Mesenchymal stem cell (in vitro differentiated cells and primary cell): Measurements from ENCODE around the gene SPOCD1.
"Not testable (repeated sequence)": the region's sequence is repeated elsewhere in the genome, so short reads cannot be mapped to it uniquely, and the experiment has no call there.

Experiments used
- DNase-seq: peaks from one replicate; pipeline ENCODE4 v3.0.0-alpha.2; 2013
- H2AFZ ChIP-seq: one replicate; pipeline ENCODE4 v1.6.1; 2013; ENCODE audit warnings: low read depth, mild to moderate bottlenecking, control low read depth, inconsistent platforms, low read length, moderate library complexity
- H2AK5ac ChIP-seq: 2 replicates; pipeline ENCODE4 v1.6.1; 2013; ENCODE audit warnings: low read length, moderate library complexity, mild to moderate bottlenecking, inconsistent platforms; ENCODE audit not compliant: severe bottlenecking
- H2BK120ac ChIP-seq: one replicate; pipeline ENCODE4 v1.6.1; 2013; ENCODE audit warnings: low read depth, mild to moderate bottlenecking, inconsistent platforms, low read length, moderate library complexity
- H2BK12ac ChIP-seq, 2 experiments: one replicate each; pipeline ENCODE4 v1.6.1; 2013; ENCODE audit warnings: inconsistent platforms in 2 of 2, low read length in 2 of 2, mild to moderate bottlenecking in 2 of 2, moderate library complexity in 2 of 2, control low read depth in 1 of 2
- H2BK15ac ChIP-seq: one replicate; pipeline ENCODE4 v1.6.1; 2013; ENCODE audit warnings: mild to moderate bottlenecking, low read depth, inconsistent platforms; ENCODE audit not compliant: poor library complexity, severe bottlenecking
- H2BK5ac ChIP-seq: 2 replicates; pipeline ENCODE4 v1.6.1; 2013; ENCODE audit warnings: low read depth, mild to moderate bottlenecking, low read length, control low read depth, inconsistent platforms; ENCODE audit not compliant: poor library complexity, severe bottlenecking
- H3K14ac ChIP-seq, 2 experiments: one replicate each; pipeline ENCODE4 v1.6.1; 2013; ENCODE audit warnings: inconsistent platforms in 2 of 2, low read length in 2 of 2, control low read depth in 1 of 2, mild to moderate bottlenecking in 1 of 2, moderate library complexity in 1 of 2
- H3K18ac ChIP-seq, 2 experiments: one replicate each; pipeline ENCODE4 v1.6.1; 2013; ENCODE audit warnings: inconsistent platforms in 2 of 2, low read length in 2 of 2, control low read depth in 1 of 2, low read depth in 1 of 2, mild to moderate bottlenecking in 1 of 2
- H3K23ac ChIP-seq, 2 experiments: one replicate each; pipeline ENCODE4 v1.6.1; 2013; ENCODE audit warnings: inconsistent platforms in 2 of 2, low read length in 2 of 2, mild to moderate bottlenecking in 2 of 2, moderate library complexity in 2 of 2, control low read depth in 1 of 2
- H3K27ac ChIP-seq: 2 replicates; pipeline ENCODE4 v1.5.1; 2013; ENCODE audit warnings: mild to moderate bottlenecking, moderate library complexity, low read length, control low read depth, inconsistent platforms; ENCODE audit not compliant: poor library complexity, severe bottlenecking
- H3K27me3 ChIP-seq, 2 experiments: 2 replicates each; pipeline versions ENCODE4 v1.6.1 to v1.7.0; 2013; ENCODE audit warnings: low read length in 2 of 2, mild to moderate bottlenecking in 2 of 2, moderate library complexity in 2 of 2, control low read depth in 1 of 2, inconsistent platforms in 1 of 2; ENCODE audit not compliant: control insufficient read depth in 1 of 2, insufficient read depth in 1 of 2
- H3K36me3 ChIP-seq, 2 experiments: 2 replicates each; pipeline versions ENCODE4 v1.6.1 to v1.7.0; 2013; ENCODE audit warnings: low read length in 2 of 2, control low read depth in 1 of 2, inconsistent platforms in 1 of 2, low read depth in 1 of 2, mild to moderate bottlenecking in 1 of 2; ENCODE audit not compliant: insufficient read depth in 2 of 2, control insufficient read depth in 1 of 2
- H3K4ac ChIP-seq, 2 experiments: one replicate each; pipeline ENCODE4 v1.6.1; 2013; ENCODE audit warnings: inconsistent platforms in 2 of 2, low read length in 2 of 2, mild to moderate bottlenecking in 2 of 2, moderate library complexity in 2 of 2, control low read depth in 1 of 2, low read depth in 1 of 2
- H3K4me1 ChIP-seq: 2 replicates; pipeline ENCODE4 v1.6.1; 2013; ENCODE audit warnings: low read depth, low read length, control low read depth; ENCODE audit not compliant: control insufficient read depth, insufficient read depth
- H3K4me2 ChIP-seq: 2 replicates; pipeline ENCODE4 v1.6.1; 2013; ENCODE audit warnings: low read length, mild to moderate bottlenecking, inconsistent platforms; ENCODE audit not compliant: poor library complexity, severe bottlenecking
- H3K4me3 ChIP-seq, 2 experiments: 2 replicates each; pipeline versions ENCODE4 v1.5.1 to v1.7.0; 2013; ENCODE audit warnings: low read length in 2 of 2, mild to moderate bottlenecking in 2 of 2, control low read depth in 1 of 2, low read depth in 1 of 2; ENCODE audit not compliant: insufficient read depth in 1 of 2
- H3K79me1 ChIP-seq: replicated peaks from 2 replicates; pipeline ENCODE4 v1.6.1; 2013; ENCODE audit warnings: mild to moderate bottlenecking, control low read depth, low read length, inconsistent platforms; ENCODE audit not compliant: poor library complexity, severe bottlenecking
- H3K9ac ChIP-seq: 2 replicates; pipeline ENCODE4 v1.7.0; 2013; ENCODE audit warnings: mild to moderate bottlenecking, low read length, moderate library complexity
- H3K9me3 ChIP-seq: 2 replicates; pipeline ENCODE4 v1.7.0; 2013; ENCODE audit warnings: mild to moderate bottlenecking, low read length; ENCODE audit not compliant: control insufficient read depth
- H4K8ac ChIP-seq: one replicate; pipeline ENCODE4 v1.6.1; 2013; ENCODE audit warnings: inconsistent platforms, mild to moderate bottlenecking, low read length, moderate library complexity
- H4K91ac ChIP-seq: one replicate; pipeline ENCODE4 v1.6.1; 2013; ENCODE audit warnings: mild to moderate bottlenecking, low read length, inconsistent platforms
- WGBS: methylation state at CpG from one replicate; pipeline ENCODE4 v1.1.7; 2013; ENCODE audit warnings: mixed read lengths; 5-methylcytosine and 5-hydroxymethylcytosine counted together

SPOCD1 gene

GRCh38 chr1:31816501-31816900 is 679 bp upstream of the SPOCD1 start:
- 100% methylated on average over 1 of the region's 3 CpGs for WGBS
- not testable (repeated sequence) for H2BK12ac ChIP-seq, H4K91ac ChIP-seq, H3K4me2 ChIP-seq, H3K9ac ChIP-seq, H3K4me1 ChIP-seq, H2BK5ac ChIP-seq, H3K23ac ChIP-seq, H3K27me3 ChIP-seq, H3K18ac ChIP-seq, H2AFZ ChIP-seq, H2BK15ac ChIP-seq, DNase-seq, H3K4me3 ChIP-seq, H4K8ac ChIP-seq, H2BK120ac ChIP-seq, H3K36me3 ChIP-seq, H3K4ac ChIP-seq, H2AK5ac ChIP-seq, H3K27ac ChIP-seq, H3K14ac ChIP-seq, H3K9me3 ChIP-seq, H3K79me1 ChIP-seq

- Histone ChIP-seq H2BK12ac (no peak overlapping the region), H3K79me1 (no peaks in the 10 kb centered on the region), H4K91ac (peak overlapping the region; percentile 41), H3K27me3 (no peaks in the 10 kb centered on the region), H2BK5ac (no peak overlapping the region), H2BK120ac (no peak overlapping the region), H3K9me3 (no peaks in the 10 kb centered on the region), H3K14ac (no peak overlapping the region), H3K18ac (no peak overlapping the region), H3K27ac (no peak overlapping the region), H3K36me3 (no peaks in the 10 kb centered on the region), H3K4ac (no peak overlapping the region), H3K23ac (no peak overlapping the region), H2AK5ac (no peak overlapping the region), H3K4me1 (peaks cover 3% of the 10 kb centered on the region), H3K9ac (peak overlapping the region; percentile 84), H4K8ac (no peak overlapping the region), H2AFZ (no peak overlapping the region), H3K4me3 (peak overlapping the region in 1 of 2 experiments; percentile 72), H3K4me2 (no peak overlapping the region), H2BK15ac (no peak overlapping the region)
- DNase-seq: no peak
- WGBS: 92% methylated on average over 3 of the region's 7 CpGs
Measured at GRCh38 chr1:31815307-31815645, 546 bp downstream of the SPOCD1 start.

- Histone ChIP-seq H3K14ac (no peak overlapping the region), H2BK120ac (no peak overlapping the region), H4K91ac (peak overlapping the region; percentile 41), H3K27ac (no peak overlapping the region), H3K18ac (no peak overlapping the region), H2AK5ac (no peak overlapping the region), H3K79me1 (no peaks in the 10 kb centered on the region), H3K4me3 (no peak overlapping the region), H3K4me1 (peaks cover 3% of the 10 kb centered on the region), H2AFZ (no peak overlapping the region), H3K27me3 (no peaks in the 10 kb centered on the region), H2BK5ac (no peak overlapping the region), H3K9ac (no peak overlapping the region), H2BK12ac (no peak overlapping the region), H2BK15ac (no peak overlapping the region), H3K4me2 (no peak overlapping the region), H3K36me3 (no peaks in the 10 kb centered on the region), H3K4ac (no peak overlapping the region), H3K23ac (no peak overlapping the region), H3K9me3 (no peaks in the 10 kb centered on the region), H4K8ac (no peak overlapping the region)
- no peak for DNase-seq
- 84% methylated on average over 10 of the region's 10 CpGs for WGBS
Measured at GRCh38 chr1:31814631-31815306, 1.1 kb downstream of the SPOCD1 start.

- Histone ChIP-seq H2AK5ac (no peak overlapping the region), H4K91ac (no peak overlapping the region), H3K23ac (no peak overlapping the region), H3K27ac (no peak overlapping the region), H3K36me3 (no peaks in the 10 kb centered on the region), H3K4me1 (peaks cover 3% of the 10 kb centered on the region), H3K18ac (no peak overlapping the region), H3K4me3 (no peak overlapping the region), H3K14ac (peak overlapping the region in 1 of 2 experiments; percentile 44), H3K79me1 (no peaks in the 10 kb centered on the region), H4K8ac (no peak overlapping the region), H2BK5ac (no peak overlapping the region), H3K4ac (no peak overlapping the region), H2AFZ (no peak overlapping the region), H2BK12ac (no peak overlapping the region), H2BK15ac (no peak overlapping the region), H3K27me3 (no peaks in the 10 kb centered on the region), H3K9ac (no peak overlapping the region), H2BK120ac (no peak overlapping the region), H3K4me2 (no peak overlapping the region), H3K9me3 (no peaks in the 10 kb centered on the region)
- no peak for DNase-seq
- 96% methylated on average over 11 of the region's 11 CpGs for WGBS
Measured at GRCh38 chr1:31814041-31814511, 1.7 kb downstream of the SPOCD1 start.
